A172 (cell line): ENCODE results near the gene SART3. TPM values are rescaled to one million over a fixed set of nuclear protein-coding genes. Genes with fewer than 3 reads are reported as not detected.
"Not testable (repeated sequence)": the region's sequence is repeated elsewhere in the genome, so short reads cannot be mapped to it uniquely, and the experiment has no call there.

ENCODE experiments used
- DNase-seq: peaks from one replicate; pipeline ENCODE4 v3.0.0-alpha.2; 2015; ENCODE audit warnings: low spot score
- total RNA-seq: library from RNA; depleted of rRNA; stranded (reverse); fragments of >200 nt; shearing (Covaris generic); gene quantifications from 2 replicates; pipeline ENCODE4 v1.2.3, GENCODE V29; 2014

SART3 gene
- total RNA-seq, 1 experiment from 2014 or later, result 86.6 TPM

DNA sequence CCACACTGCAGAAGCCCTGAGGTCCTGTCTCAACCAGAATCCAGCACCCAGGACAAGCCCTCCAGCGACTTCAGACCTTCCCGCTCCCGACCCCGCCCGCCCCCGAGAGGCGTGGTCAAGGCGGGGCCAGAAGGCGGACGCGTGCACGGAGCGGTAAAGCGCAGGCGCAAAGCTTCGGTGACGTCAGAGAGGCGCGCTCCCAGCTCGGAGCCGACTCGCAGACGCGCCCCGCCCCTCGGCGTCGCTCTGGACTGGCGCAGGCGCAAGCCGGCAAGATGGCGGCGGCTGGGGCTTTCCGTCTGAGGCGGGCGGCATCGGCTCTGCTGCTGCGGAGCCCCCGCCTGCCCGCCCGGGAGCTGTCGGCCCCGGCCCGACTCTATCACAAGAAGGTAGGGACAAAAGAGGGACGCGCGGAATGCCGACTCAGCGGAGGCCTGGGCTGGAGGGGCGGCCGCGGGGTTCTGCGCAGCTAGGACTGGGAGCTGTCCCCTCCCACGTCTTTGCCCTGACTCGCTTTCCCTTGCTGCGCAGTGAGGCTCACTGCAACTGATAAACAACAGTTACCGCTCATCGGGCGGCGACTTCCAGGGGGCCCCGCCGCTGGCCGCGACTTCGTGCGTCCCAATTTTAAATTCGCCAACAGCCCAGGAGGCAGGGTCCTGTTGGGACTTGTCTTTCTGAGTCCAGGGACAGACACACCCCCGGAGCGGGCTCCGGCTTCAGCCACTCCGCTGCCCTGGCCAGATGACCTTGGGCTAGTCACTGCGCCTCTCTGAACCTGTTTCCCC is 1.6 kb upstream of the SART3 start, which contains the start of gene ISCU:
TSS of gene ISCU (plus strand) at position 249 of the 788 bp plus-strand sequence. CDS start at position 276, 27 bp downstream.
- peak; percentile 94 for DNase-seq

DNA sequence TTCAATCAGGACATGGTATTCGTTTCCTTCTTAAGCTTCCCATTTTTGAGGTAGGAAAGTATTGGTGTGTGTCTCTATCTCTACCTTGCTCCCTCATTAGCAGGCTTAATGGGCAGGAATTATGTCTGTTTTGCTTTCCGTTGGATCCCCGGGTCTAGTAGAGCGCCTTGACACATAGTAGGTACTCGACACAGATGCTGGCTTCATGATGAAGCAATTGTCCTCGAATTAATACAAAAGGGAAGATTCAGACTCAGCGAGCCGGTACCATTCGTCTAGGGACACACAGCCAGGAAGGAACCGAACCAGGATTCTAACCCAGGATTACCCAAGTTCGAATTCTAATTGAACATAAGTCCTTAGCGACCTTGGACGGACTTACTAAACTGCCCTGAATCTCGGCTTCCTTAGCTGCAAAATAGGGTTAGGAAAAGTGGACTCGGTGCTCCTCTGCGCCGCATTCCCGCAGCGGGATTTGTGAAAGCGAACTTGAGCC is 927 bp upstream of the SART3 start:
- no peak for DNase-seq

DNA sequence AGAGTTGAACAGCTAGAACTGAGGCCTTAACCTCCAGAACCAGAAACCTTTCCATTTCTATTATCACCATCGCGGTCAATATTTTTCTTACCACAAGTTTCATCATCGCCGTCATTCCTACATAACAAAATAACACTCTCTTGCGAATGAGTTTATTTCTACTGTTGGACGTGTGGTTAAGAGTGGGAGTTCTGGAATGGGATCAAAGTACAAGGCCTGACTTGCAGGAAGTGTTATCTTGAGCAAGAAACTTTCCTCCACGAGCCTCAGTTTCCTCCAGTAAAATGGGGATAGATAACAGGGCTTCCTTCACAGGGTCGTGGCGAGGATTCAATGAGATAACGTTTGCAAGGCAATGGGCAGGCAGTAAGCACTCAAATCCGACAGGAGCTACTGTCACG is 652 bp downstream of the SART3 start:
- DNase-seq, result no peak

DNA sequence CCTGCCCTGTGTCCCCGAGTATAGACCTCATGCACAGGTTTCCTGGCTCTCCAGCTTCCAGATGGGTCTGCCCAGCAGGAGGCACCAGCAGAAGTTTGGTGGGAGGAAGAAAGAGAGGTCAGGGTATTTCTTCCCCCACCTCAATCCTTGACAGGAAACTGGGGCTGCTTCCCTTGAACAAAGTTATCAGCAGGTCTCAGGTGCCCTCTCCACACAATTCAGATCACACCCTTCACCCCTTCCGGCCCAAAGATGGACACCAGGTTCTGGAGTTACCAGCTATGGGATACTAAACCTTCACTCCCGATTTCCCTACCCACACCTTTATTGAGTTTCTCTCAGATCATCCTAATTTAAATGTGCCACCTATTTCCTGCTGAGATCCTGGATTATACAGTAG is 1.2 kb downstream of the SART3 start:
- DNase-seq, result no peak

DNA sequence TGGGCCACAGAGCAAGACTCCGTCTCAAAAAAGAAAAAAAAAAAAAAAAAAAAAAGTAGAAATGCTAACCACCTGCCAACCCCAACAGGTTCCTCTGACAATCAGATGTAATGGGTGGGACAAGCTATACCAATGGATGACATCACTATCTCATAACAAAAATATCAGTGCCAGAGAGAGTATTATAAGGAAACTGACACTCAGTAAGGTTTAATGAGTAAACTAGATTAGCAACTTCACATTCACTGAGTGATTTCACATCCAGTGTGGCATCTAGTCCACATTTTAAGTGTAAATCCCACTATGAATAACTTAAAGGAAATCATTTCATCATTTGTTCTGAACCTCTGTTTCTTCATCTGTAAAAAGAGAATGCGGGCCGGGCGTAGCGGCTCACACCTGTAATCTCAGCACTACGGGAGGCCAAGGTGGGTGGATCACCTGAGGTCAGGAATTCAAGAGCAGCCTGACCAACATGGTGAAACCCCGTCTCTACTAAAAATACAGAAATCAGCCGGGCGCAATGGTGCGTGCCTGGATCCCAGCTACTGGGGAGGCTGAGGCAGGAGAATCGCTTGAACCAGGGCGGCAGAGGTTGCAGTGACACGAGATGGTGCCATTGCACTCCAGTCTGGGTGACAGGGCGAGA is 1.8 kb downstream of the SART3 start:
- no peak for DNase-seq

DNA sequence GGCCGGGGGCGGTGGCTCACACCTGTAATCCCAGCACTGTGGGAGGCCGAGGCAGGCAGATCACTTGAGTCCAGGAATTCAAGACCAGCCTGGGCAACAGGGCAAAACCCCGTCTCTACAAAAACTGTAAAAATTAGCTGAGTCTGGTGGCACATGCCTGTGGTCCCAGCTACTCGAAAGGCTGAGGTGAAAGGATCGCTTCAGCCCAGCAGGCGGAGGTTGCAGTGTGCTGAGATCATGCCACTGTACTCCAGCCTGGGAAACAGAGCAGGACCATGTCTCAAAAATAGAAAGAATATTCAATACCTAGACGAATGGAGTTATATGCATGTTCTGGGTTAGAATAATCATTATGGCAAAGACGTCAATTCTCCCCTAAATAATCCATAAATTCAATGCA is 5.6 kb downstream of the SART3 start:
- not testable (repeated sequence) for DNase-seq

DNA sequence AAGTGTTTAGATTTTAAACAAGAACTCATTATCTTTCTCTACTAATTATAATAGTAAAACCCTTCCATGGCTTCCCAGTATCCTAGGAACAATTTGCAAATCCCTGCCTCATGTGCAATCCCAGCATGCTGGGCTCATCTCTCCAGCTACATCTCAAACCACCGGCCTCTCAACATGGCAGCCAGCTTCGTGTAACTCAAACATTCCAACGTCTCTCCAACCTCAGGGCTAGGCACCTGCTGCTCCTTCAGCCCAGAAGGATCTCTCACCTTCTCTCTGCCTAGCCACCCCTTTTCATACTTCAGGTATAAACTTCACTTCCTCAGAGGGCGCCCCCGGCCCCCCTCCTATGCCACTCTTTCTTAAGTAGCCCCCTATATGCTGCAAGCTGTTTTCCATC is 7.2 kb downstream of the SART3 start:
- no peak for DNase-seq

DNA sequence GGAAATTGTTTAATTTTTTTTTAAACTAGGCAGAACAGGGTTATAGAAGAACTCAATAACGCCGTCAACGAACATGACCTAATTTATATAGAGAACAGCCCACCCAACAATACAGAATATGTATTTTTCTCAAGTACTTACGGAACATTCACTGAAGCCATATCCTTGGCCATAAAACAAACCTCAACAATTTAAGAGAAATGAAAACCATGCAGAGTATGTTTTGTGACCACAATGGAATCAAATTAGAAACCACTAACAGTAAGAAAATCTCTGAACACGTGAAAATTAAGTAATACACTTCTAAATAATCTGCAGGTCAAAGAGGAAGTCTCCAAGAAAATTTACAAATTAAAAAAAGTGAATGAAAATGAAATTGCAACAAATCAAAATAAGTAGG is 9.4 kb downstream of the SART3 start:
- no peak for DNase-seq

DNA sequence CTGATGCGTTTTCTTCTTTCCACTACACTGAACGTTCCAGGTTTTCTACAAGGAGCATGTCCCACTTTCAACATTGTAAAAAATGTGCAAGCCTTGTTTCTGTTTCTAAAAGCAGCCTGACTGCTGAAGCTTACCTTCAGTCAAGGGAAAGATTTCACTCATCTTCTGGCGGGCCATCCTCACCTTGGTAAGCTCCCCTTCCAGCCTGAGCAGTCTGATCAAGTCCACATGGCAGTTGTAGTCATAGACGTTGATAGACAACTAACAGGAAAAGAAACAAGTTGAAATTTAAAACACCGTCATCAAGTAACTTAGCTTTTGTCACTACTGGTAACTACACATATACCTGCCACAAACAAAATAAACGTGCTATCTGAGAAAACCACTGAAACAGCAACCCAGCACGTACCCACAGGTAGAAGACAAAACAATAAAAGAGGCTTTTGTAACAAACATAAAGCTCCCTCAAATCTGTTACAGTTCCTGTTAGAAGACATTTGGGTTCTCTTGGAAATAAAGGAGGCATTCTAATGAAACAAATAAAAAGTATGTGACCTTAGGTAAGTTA is 11.9 kb downstream of the SART3 start:
- DNase-seq, result no peak

DNA sequence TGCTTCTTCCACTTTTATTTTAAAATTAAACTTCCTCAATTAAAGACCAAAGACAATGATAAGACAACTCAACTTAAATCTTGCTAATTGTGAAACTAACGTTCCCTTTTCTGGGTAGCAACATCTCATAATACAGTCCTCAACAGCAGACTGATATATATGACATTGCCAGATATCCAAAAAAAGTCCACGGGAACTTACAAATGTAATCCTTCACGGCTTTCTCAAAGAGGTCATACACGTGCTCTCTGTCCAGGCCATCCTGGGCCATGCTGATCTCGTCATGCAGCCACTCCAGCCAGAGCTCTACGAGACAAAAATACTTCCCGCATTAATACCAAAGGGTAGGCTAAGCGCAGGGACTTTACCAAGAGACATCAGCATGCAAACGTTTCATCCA is 13.3 kb downstream of the SART3 start:
- no peak for DNase-seq

DNA sequence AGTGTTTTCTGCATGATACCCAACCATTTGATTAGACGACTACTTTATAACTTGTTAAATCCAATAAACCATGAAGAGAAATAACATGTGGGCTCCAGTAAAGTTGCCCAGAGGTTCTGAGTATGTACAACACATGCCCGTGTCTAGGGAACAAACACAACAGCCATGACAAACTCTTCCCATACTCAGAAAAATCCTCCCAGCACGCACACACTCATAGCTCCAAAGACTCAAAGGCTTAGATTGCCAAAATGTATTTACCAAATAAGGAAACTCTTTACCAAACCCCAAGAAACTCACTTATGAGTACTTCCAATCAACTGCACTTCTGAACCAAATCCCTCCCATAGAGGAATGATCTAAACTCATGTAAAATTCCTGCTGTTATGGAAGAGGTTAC is 17.3 kb downstream of the SART3 start:
- DNase-seq, result no peak

DNA sequence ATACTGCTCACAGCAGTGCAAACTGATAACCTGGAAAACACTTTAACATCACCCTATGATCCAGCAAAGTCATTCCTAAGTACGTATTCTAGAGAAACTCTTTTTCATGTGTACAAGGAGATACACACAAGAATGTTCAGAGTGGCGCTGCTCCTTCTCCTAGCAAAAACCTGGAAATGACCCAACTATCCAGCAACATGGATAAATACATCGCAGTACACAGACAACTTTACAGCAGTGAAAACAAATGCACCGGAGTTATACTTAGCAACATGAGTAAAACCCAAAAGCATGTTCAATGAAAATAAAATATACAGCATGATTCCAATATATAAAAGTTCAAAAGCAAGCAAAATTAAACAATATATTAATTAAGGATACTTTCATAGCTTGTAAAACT is 18.7 kb downstream of the SART3 start:
- no peak for DNase-seq

DNA sequence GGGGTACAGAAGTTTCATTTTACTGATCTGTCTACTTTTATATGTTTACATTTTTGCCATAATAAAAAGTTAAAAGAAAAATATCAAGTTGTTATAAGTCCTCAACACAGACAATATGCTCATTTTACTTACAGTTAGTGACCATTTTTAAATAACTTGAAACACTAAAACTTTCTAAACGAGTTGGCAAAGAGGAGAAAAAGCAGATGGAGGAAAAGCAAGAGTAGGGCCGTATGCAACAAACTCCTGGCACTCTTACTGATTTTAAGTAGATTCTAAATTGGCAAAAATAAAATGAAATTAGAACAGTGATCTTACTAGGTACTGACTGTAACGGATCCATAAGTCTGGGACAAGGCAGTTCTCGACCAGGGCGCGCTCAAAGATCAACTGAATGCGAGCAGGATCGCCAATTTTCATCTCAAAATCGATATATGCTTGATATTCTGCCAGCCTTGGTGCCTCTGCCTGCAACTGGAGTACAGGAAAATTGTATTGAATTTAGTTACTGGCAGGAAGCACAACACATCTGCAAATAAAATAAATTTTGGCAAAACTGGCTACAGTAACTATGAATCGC is 22.3 kb downstream of the SART3 start:
- DNase-seq, result no peak

DNA sequence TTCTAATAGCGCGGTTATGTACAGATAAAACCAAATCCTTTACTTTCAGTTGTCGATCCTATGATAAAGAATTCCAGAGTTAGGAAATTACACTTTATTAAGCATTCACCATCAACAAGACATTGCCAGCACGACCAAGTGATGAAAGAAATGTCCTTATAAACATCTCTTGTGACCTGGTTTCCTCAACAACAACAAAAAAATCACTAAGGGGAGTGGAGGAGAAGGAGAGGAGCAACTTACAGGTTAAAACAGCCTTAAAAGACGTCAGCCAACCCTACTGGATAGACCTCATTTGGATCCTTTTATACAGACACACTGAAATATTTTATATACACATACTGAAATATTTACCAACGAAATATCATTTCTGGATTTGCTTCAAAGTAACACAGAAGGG is 22.8 kb downstream of the SART3 start:
- no peak for DNase-seq

DNA sequence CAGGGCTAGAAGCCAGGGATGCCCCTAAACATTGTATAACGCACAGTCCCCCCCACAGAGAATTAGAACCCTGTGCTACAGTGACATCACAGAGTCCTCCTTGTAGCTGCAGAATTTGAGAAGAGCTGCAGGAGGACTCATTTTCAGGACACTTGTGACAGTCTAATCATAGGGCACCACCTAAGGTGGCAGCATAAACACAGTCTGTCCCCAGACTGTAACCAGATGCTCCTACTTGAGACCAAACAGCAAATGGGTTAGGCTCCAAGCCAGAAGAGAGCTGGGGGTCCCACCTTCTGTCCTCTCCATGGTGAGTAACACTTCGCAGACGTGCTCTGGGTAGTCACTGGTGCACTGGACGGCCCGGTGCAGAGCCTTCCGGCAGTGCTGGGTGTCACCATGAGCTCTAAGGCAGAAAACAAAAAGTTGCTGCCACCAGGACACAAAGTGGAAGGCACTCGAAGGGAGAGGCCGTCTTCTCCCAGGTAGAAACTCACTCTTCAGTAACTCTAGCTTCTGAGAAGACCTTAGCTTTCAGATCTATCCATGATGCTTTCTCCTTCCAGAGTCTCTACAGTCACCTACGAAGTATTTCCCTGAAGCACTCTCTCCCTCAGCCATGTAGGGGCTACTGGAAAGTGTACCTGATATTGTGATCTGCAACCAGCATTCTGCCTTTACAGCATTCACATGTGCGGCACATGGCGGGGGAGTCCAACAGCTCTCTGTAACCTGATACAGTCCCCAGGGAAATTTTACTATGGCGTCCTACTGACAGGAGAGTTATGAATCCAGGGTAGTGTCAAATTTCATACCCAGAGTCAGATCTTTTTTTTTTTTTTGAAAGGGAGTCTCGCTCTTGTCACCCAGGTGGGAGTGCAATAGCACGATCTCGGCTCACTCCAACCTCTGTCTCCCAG is 28.8 kb downstream of the SART3 start:
- no peak for DNase-seq

DNA sequence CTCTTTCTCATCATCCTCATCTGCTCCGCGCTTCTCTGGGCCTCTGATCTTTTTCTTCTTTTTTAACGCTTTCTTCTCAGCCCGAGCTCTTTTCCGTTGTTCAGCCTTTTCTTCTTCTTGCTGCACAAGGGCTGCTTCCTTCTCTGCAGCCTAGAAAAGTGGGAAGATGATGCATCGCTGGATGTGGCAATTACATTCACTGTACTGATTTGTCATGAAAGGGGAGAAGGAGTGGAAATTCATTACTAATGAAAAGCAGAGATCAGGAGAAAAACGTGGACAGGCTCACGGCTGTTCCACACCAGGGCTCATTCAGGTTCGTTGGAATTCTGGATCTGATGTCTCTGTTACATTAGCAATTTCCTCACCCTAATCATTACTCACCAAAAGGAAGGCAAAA is 30.8 kb downstream of the SART3 start:
- DNase-seq, result no peak

DNA sequence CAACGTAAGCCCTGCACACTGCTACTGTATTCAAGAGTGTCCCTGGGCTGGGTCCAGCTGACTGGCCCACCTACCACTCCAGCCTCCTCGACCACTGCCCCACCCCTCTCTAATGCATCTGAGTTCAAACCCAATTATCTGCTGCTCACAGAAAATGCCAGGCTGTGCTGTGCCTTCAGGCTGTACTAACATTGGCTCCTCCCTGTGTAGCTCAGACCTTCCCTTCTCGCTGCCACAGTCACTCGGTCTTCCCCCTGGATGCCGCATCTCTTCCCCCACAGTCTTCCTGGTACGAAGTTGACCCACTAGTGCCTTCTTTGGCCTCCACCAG is 33.8 kb downstream of the SART3 start:
- no peak for DNase-seq

DNA sequence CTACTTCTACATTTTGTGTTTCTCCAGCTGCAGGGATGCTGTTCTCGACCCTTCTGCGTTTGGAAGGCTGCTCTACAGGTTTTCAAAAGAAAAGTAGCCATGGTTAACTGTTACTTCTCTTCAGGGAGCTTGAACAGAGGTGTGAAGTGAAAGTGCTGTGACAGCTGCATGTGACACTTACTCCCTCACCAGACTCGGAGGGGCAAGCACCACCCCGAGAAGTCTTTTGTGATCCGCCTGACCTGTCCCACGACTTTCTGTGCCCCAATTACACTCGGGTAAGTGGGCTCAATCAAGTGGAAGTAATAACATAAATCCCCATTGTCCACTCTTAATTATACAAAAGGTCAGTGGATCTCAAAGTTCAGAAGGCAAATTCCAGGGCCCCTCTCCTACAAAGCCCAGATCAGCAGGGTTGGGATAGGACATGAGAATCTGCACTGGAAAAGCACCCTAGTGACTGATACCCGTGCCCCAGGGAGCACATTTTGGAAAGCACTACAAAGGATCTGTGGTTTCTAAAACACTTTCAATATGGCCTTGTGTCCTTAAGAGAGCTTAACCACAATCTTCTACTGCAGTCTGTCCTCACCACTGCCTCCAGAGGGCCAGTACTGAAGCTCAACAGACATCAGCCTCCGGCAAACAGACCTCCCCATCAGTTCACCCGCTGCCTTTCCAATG is 34.3 kb downstream of the SART3 start:
- no peak for DNase-seq

DNA sequence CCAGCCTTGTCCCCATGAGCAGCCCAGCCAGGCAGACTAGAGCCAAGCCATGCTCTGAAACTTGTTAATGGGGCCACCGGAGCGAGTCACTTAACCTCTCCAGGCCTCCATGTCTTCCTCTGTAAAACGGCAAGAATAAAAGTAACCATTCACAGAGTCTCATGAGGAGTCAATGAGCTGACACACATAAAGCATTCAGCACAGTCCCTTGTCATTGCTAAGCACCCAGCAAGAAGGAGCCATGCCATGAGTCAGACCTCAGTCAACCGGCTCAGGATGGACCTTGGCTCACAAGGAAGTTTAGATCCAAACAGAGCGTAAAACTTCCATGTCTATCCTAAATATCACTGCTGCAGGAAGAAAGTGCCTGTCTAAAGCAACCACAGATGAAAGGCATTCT is 35.3 kb downstream of the SART3 start:
- peak; percentile 46 for DNase-seq

DNA sequence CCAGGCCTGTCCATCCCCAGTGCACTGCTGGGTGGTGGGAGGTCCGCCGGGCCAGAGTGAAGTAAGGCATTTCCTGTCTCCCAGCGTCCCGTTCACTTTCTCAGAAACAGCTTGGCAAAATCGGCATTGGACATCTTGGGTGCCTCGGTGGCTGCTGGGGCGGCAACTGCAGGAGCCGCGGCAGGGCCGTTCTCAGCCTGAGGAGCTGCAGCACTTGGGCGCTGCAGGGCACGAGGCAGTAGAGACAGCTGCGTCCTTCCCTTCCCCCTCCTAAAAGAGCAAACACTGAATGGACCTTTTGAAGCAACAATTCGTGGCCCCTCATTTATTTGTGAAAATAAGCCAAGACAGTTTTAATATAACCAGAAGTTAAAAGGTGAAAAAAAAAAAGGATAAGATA is 37.6 kb downstream of the SART3 start:
- DNase-seq, result no peak

DNA sequence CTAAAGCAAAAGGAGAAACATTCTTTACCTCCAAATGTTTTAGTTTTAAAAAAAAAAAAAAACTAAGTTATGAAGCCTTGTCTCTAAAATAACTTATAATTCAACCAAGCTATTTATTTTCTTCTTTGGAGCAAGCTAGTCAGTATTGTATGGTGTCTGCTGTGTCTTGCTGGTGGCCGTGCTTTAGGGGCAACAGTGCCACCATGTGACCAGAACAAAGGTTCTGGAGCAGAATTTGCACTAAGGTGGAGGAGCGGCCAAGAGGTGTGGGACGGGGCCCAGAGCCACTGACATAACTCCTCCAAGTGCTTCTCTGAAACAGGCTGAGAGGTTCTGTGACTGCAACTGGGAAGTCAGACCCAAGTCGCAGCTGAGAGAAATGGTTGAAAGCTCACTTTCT is 41.4 kb downstream of the SART3 start:
- DNase-seq, result no peak
